ENCODE results near the gene DOCK11. TPM values are rescaled to one million over a fixed set of nuclear protein-coding genes. Genes with fewer than 3 reads are reported as not detected.
A peak's percentile ranks its signal among the peaks of the same experiment; 100 is the strongest.

The DOCK11 gene
- polyA plus RNA-seq, 6 donors from 2014 or later, result 15.4 to 29.9 (median 19.7) TPM

DNA sequence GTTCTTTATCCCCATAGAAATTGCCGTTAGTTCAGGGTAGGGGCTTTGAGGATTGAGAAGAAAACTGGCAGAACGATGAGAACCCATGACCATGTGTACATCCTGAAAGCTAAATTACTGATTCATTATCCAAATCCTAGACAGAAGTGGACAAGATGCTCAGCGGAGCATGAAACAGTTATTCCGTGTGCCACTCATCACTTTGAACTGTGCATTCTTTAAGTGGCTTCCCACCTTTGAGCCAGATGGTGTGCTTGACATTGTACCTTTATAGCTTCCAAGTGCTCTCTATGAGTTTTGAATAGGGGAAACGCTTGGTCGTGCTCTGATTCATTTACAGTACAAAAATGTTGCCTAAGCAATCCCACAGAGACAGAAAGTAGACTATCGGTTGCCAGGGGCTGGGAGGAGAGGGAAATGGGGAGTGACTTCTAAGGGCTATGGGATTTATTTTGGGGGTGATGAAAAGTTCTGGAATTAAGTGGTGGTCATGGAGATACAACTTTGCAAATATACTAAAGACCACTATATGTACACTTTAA lies 100.0 kb downstream of the DOCK11 start:
- H3K27me3 Mint-ChIP-seq, result peaks cover 0 to 8% (median 0%) of the 10 kb centered on the region in 3 donors
- H3K36me3 Mint-ChIP-seq, result peaks cover 9 to 24% of the 10 kb centered on the region in 2 donors
- ATAC-seq (ENCODE audit: low read depth in 2 of 2), result no peak

DNA sequence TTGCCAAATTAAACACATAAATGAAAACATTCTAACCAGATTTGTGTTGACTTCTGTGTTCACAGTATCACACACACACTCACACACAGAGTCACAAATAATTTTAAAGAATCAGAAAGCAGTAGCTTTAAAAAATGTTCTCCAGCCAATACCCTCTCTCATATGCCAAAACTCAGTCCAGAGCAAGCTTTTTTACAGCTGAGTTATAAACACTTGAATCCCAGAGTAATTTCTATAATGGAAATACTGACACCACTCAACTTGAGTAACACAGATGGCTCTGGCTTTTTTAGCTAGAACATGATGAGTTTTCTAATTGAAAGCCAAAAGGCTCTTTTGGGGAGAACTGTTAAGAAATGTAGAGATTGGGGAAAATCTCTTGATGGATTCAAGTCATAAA lies 100.8 kb downstream of the DOCK11 start:
- peak overlapping the region in 1 of 6 donors; percentile 53 for H3K27ac Mint-ChIP-seq
- H3K9me3 Mint-ChIP-seq, result peaks cover 0 to 2% (median 0%) of the 10 kb centered on the region in 7 donors
- H3K4me1 Mint-ChIP-seq, result peaks cover 0 to 12% (median 9%) of the 10 kb centered on the region in 3 donors
- H3K36me3 Mint-ChIP-seq, result peaks cover 9 to 19% of the 10 kb centered on the region in 2 donors
- H3K4me3 Mint-ChIP-seq, result no peak overlapping the region
- peaks cover 0 to 8% (median 0%) of the 10 kb centered on the region in 3 donors for H3K27me3 Mint-ChIP-seq
- DNase-seq, result no peak
- ATAC-seq (ENCODE audit: low read depth in 2 of 2), result no peak

More for the DNA sequence above, 100.0 kb downstream of the DOCK11 start:
- Mint-ChIP-seq H3K4me3 (no peak overlapping the region), H3K27ac (peak overlapping the region in 5 of 6 donors; percentile 51 to 93 (median 61)), H3K9me3 (peaks cover 0 to 2% (median 0%) of the 10 kb centered on the region in 7 donors), H3K4me1 (peaks cover 0 to 14% (median 12%) of the 10 kb centered on the region in 3 donors)
- no peak for DNase-seq

DNA sequence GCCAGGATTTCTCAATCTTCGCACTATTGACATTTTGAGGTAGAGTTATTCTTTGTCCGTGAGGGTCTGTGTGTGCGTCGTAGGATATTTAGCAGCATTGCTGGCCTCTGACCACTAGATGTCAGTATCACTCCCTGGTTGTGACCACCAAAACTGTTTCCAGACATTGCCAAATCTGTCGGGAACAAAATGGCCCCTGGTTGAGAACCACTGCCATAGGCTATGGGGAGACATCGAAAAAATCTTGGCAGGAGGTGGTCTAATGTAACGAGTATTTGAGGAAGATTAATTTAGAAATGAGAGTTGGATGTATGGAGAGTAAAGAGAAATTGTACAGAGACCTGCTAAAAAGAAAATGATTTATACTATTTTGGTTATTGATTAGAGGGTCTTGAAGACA lies 108.4 kb downstream of the DOCK11 start:
- Mint-ChIP-seq H3K27me3 (no peaks in the 10 kb centered on the region), H3K27ac (peak overlapping the region in 3 of 6 donors; percentile 49 to 91 (median 88)), H3K4me1 (peaks cover 5 to 11% (median 8%) of the 10 kb centered on the region in 3 donors), H3K9me3 (no peaks in the 10 kb centered on the region), H3K36me3 (peaks cover 0 to 4% of the 10 kb centered on the region in 2 donors), H3K4me3 (no peak overlapping the region)
- ATAC-seq (ENCODE audit: low read depth in 2 of 2) (peak; percentile 48 to 66), DNase-seq (peak; percentile 25)

DNA sequence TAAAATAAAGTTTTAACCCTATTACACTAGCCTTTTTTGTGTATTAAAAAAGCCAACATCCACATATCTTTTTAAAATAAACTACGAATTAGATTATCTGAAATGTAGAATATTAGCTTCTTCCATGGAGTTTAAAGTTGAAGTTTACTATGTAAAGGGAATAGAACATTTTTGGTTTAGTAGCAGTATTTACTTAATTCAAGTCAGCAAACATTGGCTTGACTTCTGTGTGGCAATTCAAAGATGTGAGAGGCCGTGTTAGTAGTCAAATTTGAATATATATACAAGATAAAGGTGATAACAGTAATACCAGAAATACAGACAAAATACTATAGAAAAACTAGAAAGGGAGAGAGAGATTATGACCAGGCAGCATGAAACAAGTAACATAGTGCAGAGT lies 116.7 kb downstream of the DOCK11 start:
- ATAC-seq (ENCODE audit: low read depth in 2 of 2) (no peak), DNase-seq (no peak)
- Mint-ChIP-seq H3K9me3 (no peaks in the 10 kb centered on the region), H3K27me3 (no peaks in the 10 kb centered on the region), H3K36me3 (peaks cover 0 to 4% of the 10 kb centered on the region in 2 donors), H3K4me1 (peaks cover 0 to 9% (median 3%) of the 10 kb centered on the region in 3 donors), H3K4me3 (no peak overlapping the region), H3K27ac (peak overlapping the region in 1 of 6 donors; percentile 0)

DNA sequence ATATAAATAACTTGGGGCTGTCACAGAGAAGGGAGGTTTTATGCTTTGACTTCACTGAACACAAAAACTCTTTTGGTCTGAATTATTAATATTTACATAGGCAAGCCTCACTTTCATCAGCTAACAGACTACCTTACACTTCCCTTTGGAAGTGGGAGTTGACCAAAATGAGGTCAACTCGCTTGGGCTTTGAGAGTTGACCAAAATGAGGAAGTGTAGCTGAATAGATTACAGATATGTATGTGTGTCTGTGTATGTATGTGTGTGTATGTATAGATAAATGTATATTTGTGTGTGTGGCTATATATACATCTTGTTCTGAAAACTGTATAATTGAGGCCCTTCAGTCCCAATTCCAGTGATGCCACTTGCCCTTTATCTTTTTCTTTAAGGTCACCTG lies 118.5 kb downstream of the DOCK11 start:
- H3K9me3 Mint-ChIP-seq, result no peaks in the 10 kb centered on the region
- no peak overlapping the region for H3K27ac Mint-ChIP-seq
- H3K36me3 Mint-ChIP-seq, result peaks cover 0 to 4% of the 10 kb centered on the region in 2 donors
- H3K4me1 Mint-ChIP-seq, result peaks cover 0 to 9% (median 3%) of the 10 kb centered on the region in 3 donors
- H3K4me3 Mint-ChIP-seq, result no peak overlapping the region
- DNase-seq, result no peak
- ATAC-seq (ENCODE audit: low read depth in 2 of 2), result peak in 1 of 2 donors; percentile 41
- no peaks in the 10 kb centered on the region for H3K27me3 Mint-ChIP-seq

DNA sequence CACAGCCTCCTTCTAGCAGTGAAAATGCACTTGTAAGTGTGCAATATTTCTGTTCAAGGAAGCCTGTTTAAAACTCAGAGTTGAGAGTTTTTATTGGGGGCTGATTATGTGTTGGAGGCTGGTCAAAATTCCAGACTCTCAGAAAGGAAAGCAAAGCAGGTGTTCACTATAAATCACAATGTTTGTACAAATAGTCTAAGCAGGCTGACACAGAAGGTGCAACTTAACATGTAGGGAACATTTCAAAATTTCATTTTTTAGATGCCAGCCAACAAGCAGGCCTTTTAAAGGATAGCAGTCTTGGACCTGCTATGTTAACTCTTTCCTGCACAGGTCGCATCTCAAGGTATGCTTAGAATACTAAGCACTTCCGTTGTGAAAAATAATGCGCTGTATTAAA lies 119.5 kb downstream of the DOCK11 start:
- Mint-ChIP-seq H3K4me3 (no peak overlapping the region), H3K27ac (no peak overlapping the region), H3K9me3 (no peaks in the 10 kb centered on the region)

DNA sequence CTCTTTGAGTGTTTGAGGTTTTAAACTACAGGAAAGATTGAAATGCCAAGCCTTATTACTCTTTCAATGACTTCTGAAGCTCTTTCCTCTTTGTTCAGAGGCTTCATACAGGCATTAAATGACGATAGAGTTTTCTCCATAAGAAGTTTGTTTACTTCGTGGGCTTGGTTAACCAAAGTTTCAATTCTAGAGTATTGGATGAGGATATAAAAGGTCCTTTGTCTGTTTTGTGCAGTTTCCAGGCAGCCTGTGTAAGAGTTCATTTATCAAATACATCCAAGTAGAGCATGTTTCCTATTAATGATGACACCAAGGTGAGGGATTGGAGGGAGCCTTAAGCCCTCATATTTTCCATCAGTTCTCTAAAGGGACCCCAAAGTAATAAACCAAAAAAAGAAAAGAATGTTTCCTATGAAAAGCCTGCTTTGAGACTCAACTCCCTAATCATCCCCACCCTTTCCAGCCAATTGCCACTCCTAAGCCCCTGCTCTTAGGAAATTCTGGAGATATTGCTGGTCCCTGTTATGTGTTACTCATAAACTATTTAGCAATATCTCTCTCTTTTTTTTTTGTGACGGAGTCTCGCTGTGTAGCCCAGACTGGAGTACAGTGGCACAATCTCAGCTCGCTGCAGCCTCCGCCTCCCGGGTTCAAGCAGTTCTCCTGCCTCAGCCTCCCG lies 125.6 kb downstream of the DOCK11 start:
- no peaks in the 10 kb centered on the region for H3K27me3 Mint-ChIP-seq
- H3K4me1 Mint-ChIP-seq, result no peaks in the 10 kb centered on the region
- no peak for ATAC-seq (ENCODE audit: low read depth in 2 of 2)
- H3K9me3 Mint-ChIP-seq, result no peaks in the 10 kb centered on the region
- H3K27ac Mint-ChIP-seq, result peak overlapping the region in 3 of 6 donors; percentile 11 to 39 (median 17)
- H3K36me3 Mint-ChIP-seq, result peaks cover 0 to 7% of the 10 kb centered on the region in 2 donors
- DNase-seq, result no peak
- H3K4me3 Mint-ChIP-seq, result no peak overlapping the region

More for the DNA sequence above, 119.5 kb downstream of the DOCK11 start:
- Mint-ChIP-seq H3K4me1 (peaks cover 0 to 9% (median 3%) of the 10 kb centered on the region in 3 donors), H3K27me3 (no peaks in the 10 kb centered on the region), H3K36me3 (peaks cover 0 to 1% of the 10 kb centered on the region in 2 donors)
- DNase-seq (no peak), ATAC-seq (ENCODE audit: low read depth in 2 of 2) (no peak)

DNA sequence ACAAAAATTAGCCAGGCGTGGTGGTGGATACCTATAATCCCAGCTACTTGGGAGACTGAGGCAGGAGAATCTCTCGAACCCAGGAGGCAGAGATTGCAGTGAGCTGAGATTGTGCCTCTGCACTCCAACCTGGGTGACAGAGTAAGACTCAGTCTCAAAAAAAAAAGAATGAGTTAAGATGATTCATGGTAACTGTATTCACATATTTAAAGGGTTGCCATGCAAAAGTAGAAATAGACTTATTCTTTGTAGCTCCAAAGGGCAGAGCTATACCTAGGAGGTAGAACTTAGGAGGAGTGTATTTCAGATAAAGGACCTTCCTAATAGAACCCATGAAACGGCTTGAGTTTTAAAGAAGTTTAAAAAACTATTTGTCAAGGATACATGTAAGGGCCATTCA lies 127.4 kb downstream of the DOCK11 start:
- ATAC-seq (ENCODE audit: low read depth in 2 of 2) (no peak), DNase-seq (no peak)
- H3K4me1 Mint-ChIP-seq, result no peaks in the 10 kb centered on the region
- H3K9me3 Mint-ChIP-seq, result no peaks in the 10 kb centered on the region
- H3K27ac Mint-ChIP-seq, result no peak overlapping the region
- H3K36me3 Mint-ChIP-seq, result peaks cover 0 to 7% of the 10 kb centered on the region in 2 donors
- no peaks in the 10 kb centered on the region for H3K27me3 Mint-ChIP-seq
- H3K4me3 Mint-ChIP-seq, result no peak overlapping the region

DNA sequence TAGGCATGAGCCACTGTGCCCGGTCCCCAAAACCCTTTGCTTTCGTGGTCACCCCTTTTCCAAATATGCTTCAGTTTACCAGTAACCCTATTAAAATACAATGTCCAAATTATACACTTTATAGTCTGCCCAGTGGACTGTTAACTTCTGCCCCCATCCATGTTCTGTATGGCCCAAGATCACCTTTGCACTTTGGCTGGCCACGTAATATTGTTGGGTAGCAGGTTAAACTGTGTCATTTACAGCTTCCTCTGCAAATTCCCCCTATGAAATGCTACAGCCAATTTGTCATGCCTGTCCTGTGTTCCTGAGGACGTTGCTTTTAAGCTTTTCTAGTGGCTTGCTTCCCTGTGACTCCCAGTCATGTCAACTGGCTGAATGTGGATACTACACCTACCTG lies 130.7 kb downstream of the DOCK11 start:
- ATAC-seq (ENCODE audit: low read depth in 2 of 2), result no peak
- H3K9me3 Mint-ChIP-seq, result no peaks in the 10 kb centered on the region
- H3K27me3 Mint-ChIP-seq, result no peaks in the 10 kb centered on the region

DNA sequence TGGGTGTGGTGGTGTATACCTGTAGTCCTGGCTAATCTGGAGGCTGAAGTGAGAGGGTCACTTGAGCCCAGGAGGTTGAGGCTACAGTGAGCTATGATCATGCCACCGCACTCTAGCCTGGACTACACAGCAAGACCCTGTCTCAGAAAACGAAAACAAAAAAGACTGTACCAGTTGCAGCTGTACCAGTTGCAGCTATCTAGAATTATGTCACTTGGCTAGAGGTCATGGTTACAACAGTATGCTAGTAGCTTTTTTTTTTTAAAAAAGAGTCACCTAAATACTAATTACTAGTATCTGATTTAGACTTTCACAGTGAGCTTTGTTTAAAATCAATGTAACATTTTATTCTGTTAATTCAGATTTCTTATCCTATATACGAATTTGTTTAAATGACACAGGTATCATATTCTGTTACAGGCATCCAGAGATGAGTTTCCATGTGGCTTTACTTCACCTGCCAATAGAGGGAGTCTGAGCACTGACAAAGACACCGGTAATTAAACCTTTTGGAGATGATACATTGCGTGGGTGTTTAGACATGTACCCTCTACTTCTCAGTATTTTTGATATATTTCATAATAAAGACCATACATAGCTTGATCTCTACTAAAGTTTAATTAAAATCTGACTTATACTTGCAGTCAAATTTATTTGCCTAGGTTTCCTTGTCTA lies 131.6 kb downstream of the DOCK11 start:
- Mint-ChIP-seq H3K27ac (no peak overlapping the region), H3K4me1 (peaks cover 0 to 6% (median 4%) of the 10 kb centered on the region in 3 donors), H3K9me3 (no peaks in the 10 kb centered on the region), H3K4me3 (no peak overlapping the region), H3K36me3 (peaks cover 0 to 7% of the 10 kb centered on the region in 2 donors), H3K27me3 (no peaks in the 10 kb centered on the region)
- DNase-seq (no peak), ATAC-seq (ENCODE audit: low read depth in 2 of 2) (no peak)

More for the DNA sequence above, 130.7 kb downstream of the DOCK11 start:
- H3K4me3 Mint-ChIP-seq, result no peak overlapping the region
- DNase-seq, result no peak
- H3K4me1 Mint-ChIP-seq, result no peaks in the 10 kb centered on the region
- peaks cover 0 to 7% of the 10 kb centered on the region in 2 donors for H3K36me3 Mint-ChIP-seq
- peak overlapping the region in 1 of 6 donors; percentile 23 for H3K27ac Mint-ChIP-seq

DNA sequence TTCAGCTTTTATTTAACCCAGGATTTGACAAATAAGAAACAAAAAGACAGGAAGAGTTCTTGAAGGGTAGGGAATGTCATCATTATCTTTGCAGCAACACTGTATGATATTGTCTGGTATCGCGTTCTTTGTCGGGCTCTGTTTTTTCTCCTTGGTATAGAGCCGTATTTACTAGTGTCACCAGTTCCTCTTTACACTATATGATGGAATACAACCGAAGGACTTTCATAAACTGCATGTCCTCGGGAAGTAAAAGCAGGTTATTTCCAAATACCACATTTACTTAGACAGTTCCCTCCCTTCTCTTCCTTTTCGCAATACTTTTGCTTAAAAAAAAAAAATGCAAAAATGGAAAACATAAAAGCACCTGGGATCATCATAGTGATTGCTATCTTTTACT lies 135.2 kb downstream of the DOCK11 start:
- H3K27me3 Mint-ChIP-seq, result no peaks in the 10 kb centered on the region
- peaks cover 10 to 19% (median 17%) of the 10 kb centered on the region in 3 donors for H3K4me1 Mint-ChIP-seq
- DNase-seq, result no peak
- H3K9me3 Mint-ChIP-seq, result no peaks in the 10 kb centered on the region
- peaks cover under 1 to 4% of the 10 kb centered on the region in 2 donors for H3K36me3 Mint-ChIP-seq
- no peak overlapping the region for H3K27ac Mint-ChIP-seq
- H3K4me3 Mint-ChIP-seq, result no peak overlapping the region
- no peak for ATAC-seq (ENCODE audit: low read depth in 2 of 2)

DNA sequence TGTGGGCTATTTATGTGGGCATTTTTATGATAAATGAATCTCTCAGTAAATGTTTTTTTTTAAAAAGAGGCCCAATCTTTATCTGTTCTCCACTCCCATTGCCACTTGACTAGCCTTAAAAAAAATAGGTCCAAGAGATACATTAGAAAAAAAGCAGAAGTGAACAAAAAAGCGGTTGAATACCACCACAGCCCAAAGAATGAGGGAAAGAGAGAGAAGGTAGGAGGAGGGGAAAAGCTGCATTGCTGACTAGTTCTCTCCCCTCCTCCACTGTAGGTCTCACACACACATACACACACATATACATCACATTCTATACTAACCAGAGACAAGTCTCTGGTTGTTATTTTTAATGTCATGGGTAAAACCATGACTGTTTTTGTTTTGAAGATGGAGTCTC lies 136.0 kb downstream of the DOCK11 start:
- Mint-ChIP-seq H3K27me3 (no peaks in the 10 kb centered on the region), H3K27ac (peak overlapping the region in 5 of 6 donors; percentile 5 to 81 (median 44)), H3K36me3 (peaks cover 0 to 4% of the 10 kb centered on the region in 2 donors), H3K4me3 (peak overlapping the region in 5 of 8 donors; percentile 2 to 60 (median 19)), H3K9me3 (no peaks in the 10 kb centered on the region), H3K4me1 (peaks cover 10 to 19% (median 17%) of the 10 kb centered on the region in 3 donors)
- DNase-seq, result peak; percentile 56
- peak; percentile 79 to 86 for ATAC-seq (ENCODE audit: low read depth in 2 of 2)

DNA sequence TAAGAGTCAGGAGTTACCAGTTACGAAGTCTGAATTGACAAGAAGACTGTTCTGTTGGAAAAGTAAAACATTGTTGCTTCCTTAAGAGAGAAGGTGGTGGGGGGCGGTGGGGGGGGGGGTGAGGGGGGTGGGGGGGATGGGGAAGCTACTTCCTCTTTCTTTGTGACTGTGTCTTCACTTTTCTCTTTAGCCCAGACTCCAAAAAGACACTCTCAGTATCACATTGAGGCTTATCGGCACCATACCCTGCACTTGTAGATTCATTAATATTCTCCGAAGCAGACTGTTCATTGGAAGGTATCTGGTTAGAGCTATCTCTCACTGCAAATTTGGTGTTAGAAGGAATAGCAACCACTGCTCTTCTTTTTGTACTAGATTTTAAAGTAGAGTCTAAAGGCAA lies 137.2 kb downstream of the DOCK11 start:
- Mint-ChIP-seq H3K9me3 (no peaks in the 10 kb centered on the region), H3K36me3 (peaks cover 0 to 4% of the 10 kb centered on the region in 2 donors), H3K27ac (peak overlapping the region; percentile 6 to 78 (median 42)), H3K4me3 (peak overlapping the region in 4 of 8 donors; percentile 38 to 52 (median 42)), H3K4me1 (peaks cover 10 to 19% (median 17%) of the 10 kb centered on the region in 3 donors), H3K27me3 (no peaks in the 10 kb centered on the region)
- DNase-seq, result no peak
- peak; percentile 43 to 47 for ATAC-seq (ENCODE audit: low read depth in 2 of 2)

Measured in naive B cell (primary cell).